ENCODE measurements around the gene IGFBP5.

GRCh38 chr2:216690853-216691741 lies 4.3 kb downstream of the IGFBP5 start:
- no peak for TF ChIP-seq CTCF (conservative IDR thresholded peaks at IDR 0.05; ENCODE audit: low read depth, low read length)
- TF ChIP-seq EZH2 (IDR thresholded peaks at IDR 0.05; ENCODE audit: low read length, unreplicated experiment), result no peak
- TF ChIP-seq EZH2phosphoT487 (IDR thresholded peaks at IDR 0.05; ENCODE audit: borderline replicate concordance, low read length), result no peak

Measured in PC-3 (cell line).